Keratinocyte (primary cell): ENCODE data around the gene TOR4A.

ENCODE experiments used
- CTCF ChIP-seq, 3 experiments: IDR thresholded peaks in 1 of 3; conservative IDR thresholded peaks in 1 of 3; optimal IDR thresholded peaks in 1 of 3; 2 replicates in 2 of 3; 3 replicates in 1 of 3; pipeline versions ENCODE3 to v1.5.1; 2011; ENCODE audit warnings: low read length in 3 of 3, mild to moderate bottlenecking in 3 of 3, moderate library complexity in 2 of 3, control low read depth in 1 of 3, inconsistent platforms in 1 of 3; ENCODE audit not compliant: insufficient read depth in 2 of 3; ENCODE audit errors: extremely low read depth in 1 of 3
- EZH2 ChIP-seq: IDR thresholded peaks from one replicate; pipeline ENCODE4 v1.6.1; 2012; ENCODE audit warnings: inconsistent platforms, mild to moderate bottlenecking, low read length, moderate library complexity

- TF ChIP-seq CTCF (optimal IDR thresholded peaks at IDR 0.05 in 1 of 3, IDR thresholded peaks at IDR 0.05 in 1 of 3, conservative IDR thresholded peaks at IDR 0.05 in 1 of 3; ENCODE audit: extremely low read depth in 1 of 3, insufficient read depth in 2 of 3, low read length in 3 of 3) (no peak), EZH2 (no peak)
These were observed 35.9 kb downstream of the TOR4A start for GRCh38 chr9:137313326-137313936.
